ENCODE measurements around the gene MRPL27.

The MRPL27 gene

GRCh38 chr17:50319306-50320004 lies 53.5 kb downstream of the MRPL27 start:
- DNase-seq (ENCODE audit: low read depth): no peak
- no peak overlapping the region for H3K4me3 ChIP-seq (ENCODE audit: low read length)
- TF ChIP-seq CTCF (conservative IDR thresholded peaks at IDR 0.05; ENCODE audit: low read depth, low read length): no peak

GRCh38 chr17:50318501-50319285 lies 54.3 kb downstream of the MRPL27 start:
- no peak overlapping the region for H3K4me3 ChIP-seq (ENCODE audit: low read length)
- no peak for DNase-seq (ENCODE audit: low read depth)

More at GRCh38 chr17:50318501-50319285, 54.3 kb downstream of the MRPL27 start:
- TF ChIP-seq CTCF (conservative IDR thresholded peaks at IDR 0.05; ENCODE audit: low read depth, low read length): no peak

Data from retinal pigment epithelial cell (primary cell).